Measurements from ENCODE around the gene MYB.

The MYB gene

DNA sequence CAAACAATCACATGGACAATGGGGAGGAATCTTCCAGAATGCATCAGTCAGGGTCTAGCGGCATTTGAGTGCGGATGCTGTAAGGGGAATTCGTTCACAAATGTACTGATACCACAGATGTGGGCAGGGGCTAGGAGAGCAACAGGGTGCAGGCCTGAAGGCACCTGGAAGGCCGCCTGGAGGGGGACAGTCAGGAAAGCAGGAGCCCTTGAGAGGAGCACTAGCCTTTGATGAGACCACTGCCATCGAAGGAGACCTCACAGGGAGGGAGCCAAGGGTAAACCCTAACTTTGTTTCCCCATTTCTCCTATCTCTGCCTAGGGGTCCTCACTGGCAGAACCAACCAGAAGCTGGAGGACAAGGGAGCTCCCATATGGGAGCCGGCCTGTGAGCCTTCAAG is 38.2 kb downstream of the MYB start:
- DNase-seq (ENCODE audit: low read depth in 1 of 2, low spot score in 1 of 2), result no peak

DNA sequence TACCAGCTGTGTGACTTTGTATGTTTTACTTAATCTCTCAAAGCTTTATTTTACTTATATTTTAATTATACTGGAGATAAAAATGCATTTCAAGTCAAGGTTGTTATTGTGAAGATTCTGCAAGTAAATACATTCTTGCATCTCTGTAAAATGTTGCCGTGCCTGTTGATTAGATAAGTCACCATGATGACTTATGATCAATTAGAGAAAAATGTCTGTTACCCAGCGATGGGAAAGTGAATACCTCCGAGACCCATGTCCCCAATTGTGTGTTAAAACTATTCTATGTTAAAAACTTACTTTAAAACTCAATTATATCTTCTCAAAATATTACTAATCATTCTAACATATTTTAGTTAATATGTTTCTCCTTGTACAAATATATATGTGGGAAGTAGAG is 39.9 kb downstream of the MYB start:
- no peak for DNase-seq (ENCODE audit: low read depth in 1 of 2, low spot score in 1 of 2)

DNA sequence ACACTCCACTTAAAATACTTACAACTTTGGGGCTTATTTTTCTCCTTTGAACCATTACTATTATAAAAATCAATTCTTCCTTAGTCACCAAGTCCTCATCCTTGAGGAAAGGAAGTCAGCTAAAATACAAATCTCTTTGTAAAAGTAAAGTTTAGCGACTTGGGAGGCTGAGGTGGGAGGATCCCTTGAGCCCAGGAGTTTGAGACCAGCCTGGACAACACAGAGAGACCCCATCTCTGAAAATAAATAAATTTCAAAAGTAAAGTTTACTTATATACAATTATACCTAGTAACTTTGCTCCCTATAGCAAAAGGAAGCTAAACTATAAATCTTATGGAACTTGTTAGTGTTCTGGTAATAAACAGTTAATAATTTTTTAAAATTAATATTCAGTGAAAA is 40.4 kb downstream of the MYB start:
- no peak for DNase-seq (ENCODE audit: low read depth in 1 of 2, low spot score in 1 of 2)

DNA sequence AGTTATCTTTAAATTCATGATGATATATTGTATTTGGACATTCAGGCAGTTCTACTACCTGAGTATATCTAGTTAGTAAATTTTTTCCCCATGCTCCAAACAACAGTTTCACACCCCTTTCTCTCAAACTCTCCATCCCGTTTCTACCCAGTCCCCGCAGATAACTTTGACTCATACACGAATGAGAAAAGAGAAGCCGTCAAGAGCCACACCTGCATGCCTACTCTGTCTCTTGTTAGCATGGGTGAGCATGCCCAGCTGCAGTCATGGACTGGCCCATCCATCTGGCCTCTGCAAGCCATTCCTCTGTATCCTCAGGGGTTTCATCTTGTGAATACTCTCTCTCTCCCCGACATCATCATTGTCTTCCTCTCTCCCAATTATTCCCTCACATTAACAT is 41.5 kb downstream of the MYB start:
- no peak for DNase-seq (ENCODE audit: low read depth in 1 of 2, low spot score in 1 of 2)

DNA sequence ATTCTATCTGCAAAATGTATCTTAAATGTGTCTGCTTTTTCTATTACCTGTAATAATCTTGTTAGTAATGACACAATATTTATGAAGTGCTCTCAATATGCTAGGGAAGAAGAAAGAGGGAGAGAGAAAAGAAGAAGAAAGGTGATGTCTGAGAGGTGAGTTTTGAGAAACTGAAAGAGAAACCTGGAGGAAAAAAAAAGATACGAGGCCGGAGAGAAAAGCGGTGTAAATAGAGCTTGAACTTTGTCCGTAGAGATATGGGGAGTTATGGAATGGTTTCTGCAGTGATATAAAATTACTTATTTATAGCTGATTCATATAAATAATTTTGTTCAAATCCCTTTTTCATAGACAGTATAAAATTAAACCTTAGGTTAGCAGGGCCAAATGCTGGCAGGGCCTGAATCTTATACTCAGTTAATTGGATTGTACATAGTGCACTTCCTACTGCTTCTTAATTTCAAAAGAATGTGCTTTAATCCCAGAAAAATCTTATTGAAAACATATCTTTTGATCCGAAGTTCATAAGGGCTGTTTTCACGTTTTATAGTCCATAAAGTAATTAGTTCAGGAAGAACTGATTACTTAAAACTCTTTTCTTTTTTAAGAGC is 43.0 kb downstream of the MYB start:
- no peak for DNase-seq (ENCODE audit: low read depth in 1 of 2, low spot score in 1 of 2)

DNA sequence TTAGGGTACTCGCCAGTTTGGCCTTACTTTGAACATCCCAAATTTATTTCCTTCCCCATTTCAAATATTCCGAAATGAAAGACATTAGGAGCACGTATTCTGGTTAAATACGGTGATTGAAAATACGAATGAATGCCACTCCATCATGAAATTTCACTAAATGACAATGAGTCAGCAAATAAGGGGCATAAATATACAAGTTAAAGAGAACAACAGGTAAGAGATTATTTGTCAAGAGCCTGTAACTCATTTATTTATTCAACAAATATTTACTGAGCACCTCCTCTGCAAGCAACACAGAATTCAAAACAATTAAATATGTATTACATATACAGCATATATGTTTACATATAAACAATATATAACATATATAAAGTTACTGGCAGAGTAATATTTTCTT is 44.8 kb downstream of the MYB start:
- DNase-seq (ENCODE audit: low read depth in 1 of 2, low spot score in 1 of 2), result no peak

DNA sequence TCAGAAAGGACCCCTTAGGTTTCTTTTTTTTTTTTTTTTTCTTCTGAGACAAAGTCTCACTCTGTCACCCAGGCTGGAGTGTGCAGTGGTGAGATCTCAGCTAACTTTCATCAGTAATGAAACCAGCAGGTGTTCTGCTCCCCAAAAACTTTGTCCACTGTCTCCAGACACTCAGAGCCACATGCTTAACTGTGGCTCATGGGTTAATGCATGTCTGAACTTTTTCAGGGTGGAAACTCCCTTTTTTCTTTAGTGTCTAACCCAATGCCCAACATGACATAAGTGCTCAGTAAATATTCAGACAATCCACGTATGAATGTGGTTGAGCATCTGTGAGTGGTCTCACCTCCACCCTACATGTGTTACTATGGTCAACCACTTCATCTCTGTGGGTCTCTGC is 45.4 kb downstream of the MYB start:
- DNase-seq (ENCODE audit: low read depth in 1 of 2, low spot score in 1 of 2), result no peak

DNA sequence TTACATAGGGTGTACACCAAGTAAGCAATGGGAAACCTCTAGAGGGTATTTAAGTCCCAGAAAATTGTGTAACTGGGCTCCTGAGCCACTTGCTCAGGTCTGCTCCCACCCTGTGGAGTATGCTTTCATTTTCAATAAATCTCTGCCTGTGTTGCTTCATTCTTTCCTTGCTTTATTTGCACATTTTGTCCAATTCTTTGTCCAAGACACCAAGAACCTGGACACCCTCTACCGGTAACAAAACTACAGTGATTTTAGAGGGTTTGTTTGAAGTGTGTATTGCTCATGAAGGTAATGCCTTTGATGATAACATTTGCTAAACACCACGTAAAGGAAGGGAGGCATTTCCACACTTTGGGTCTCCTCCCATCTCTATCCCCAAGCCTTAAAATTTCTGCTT is 46.2 kb downstream of the MYB start:
- no peak for DNase-seq (ENCODE audit: low read depth in 1 of 2, low spot score in 1 of 2)

DNA sequence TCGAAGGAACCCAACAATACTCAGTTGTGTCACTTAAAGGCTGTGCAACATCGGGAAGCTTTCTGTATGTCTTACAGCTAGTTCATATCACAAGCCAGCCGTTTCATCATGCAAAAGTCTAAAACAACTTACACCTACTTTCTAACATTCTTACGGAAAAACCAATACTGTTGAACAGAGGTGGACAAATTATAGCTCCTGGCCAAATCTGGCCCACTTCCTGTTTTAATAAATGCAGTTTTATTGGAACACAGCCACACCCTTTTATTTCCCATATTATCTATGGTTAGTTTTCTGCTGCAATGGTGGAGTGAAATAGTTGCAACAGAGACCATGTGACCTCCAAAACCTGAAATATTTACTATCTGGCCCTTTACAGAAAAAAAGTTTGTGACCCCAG is 46.6 kb downstream of the MYB start:
- DNase-seq (ENCODE audit: low read depth in 1 of 2, low spot score in 1 of 2), result no peak

DNA sequence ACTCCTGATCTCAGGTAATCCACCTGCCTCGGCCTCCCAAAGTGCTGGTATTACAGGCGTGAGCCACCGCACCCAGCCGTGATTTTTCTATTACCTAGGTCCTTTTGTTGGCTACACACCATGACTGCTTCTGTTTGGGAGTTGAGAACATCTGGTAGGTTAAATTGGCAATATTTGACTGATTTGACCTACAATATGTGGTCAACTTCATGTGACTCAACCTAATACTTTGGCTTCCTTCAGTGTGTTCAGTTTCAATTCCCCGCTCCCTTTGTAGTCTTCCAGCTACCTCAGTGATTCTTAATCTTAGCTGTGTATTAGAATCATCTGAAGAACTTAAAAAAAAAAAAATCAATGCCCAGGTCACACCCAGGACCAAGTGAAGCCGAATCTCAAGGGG is 47.4 kb downstream of the MYB start:
- no peak for DNase-seq (ENCODE audit: low read depth in 1 of 2, low spot score in 1 of 2)

DNA sequence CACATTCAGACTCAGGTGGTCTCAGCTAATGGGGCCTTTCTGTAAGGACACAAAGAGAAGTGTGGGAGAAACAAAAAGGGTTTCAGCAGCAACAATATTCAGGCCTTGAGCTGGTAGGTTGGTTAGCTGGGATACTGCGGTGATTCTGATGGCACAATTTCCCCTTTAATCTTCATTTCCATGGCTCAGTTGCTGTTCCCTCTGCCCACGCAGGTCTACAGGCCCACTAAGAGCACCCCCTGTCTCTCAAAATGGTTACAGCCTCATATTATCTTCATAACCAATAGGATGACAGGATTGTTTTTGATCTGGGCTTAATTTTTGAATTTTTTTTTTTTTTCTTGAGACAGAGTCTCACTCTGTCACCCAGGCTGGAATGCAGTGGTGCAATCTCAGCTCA is 48.9 kb downstream of the MYB start:
- no peak for DNase-seq (ENCODE audit: low read depth in 1 of 2, low spot score in 1 of 2)

DNA sequence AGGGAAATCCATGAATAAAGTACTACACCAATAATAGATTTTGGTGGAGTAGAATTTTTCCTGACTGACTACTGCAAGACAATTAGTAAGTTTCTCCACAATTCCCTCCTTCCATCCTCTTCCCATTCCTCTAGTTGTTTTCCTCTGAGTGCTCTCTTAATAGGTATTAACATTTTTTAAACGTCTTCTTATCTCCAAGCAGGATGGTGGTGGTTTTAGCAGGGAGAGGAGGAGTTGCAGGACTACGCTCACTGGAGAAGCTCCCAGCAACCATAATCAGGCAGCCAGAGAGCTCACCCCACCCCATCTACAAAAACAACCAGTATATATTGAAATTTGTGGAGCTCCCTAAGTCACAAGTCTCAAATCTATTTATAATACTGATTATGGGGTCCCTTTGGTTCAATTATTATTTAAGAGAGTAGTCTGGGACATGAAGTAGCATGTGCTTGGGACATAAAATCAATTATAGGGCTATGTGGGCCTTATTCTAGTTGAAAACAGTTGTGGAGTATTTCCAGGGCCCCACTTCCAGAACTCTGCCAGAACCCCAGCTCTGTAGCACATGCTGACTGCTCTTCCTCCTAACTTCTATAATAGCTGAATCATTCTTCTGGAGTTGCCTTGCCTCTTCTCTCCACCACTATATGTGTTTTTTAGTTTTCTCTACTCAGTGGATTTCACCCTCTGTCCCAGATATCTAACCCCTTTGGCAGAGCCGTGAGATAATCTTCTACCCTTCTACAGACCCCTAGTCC is 49.8 kb downstream of the MYB start:
- no peak for DNase-seq (ENCODE audit: low read depth in 1 of 2, low spot score in 1 of 2)

DNA sequence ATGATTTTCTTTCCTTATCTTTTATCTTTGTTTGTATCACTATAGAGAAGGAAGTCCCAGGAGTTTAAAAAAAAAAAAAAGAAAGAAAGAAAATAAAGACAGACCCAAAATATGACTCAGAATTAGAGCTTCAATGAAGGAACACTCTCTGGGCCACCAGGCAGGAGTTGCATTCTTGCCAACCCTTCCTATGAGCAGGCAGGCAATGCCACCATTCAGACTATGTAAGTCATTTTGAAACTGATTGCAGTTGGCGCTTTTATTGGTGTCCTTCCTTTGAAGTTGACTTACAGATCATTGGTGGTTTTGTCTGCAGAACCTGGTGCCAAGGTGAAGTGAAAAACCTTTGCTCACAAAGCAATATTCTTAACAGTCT is 50.3 kb downstream of the MYB start:
- DNase-seq (ENCODE audit: low read depth in 1 of 2, low spot score in 1 of 2), result no peak

DNA sequence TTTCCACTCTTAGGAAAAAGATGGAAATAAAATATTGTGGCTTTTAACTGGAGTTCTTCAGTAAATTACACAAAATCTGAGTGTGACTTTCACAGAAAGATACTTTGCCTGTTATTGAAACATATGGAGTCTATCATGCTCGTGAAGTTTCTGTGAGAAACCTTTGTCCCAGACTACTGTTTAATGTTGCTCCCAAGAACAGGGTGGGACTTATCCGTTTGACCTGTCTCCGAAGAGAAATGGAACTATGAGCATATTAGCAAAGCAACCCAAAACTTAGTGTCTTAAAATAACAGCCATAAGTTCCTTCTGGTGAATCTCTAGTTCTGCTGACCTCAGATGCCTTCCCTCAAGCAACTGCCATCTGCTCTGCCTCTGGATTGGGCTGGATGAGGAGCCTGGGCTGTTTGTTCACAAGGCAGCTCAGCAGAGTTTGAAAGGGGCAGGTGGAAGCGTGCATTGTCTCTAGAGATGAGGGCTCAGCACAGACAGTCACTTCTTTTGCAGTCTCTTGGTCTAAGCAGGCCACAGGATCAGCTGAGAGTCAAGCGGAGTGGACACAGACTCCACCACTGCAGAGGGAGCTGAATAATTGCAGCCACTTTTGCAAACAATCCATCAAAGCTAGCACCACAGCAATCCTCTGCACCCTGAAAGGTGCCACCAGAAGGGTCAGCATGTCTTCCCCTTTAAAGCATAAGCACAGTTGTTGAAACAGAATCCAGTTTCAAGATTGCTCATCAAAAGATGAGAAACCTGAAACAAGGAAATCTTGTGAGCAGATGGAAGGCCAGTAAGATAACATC is 52.8 kb downstream of the MYB start:
- no peak for DNase-seq (ENCODE audit: low read depth in 1 of 2, low spot score in 1 of 2)

DNA sequence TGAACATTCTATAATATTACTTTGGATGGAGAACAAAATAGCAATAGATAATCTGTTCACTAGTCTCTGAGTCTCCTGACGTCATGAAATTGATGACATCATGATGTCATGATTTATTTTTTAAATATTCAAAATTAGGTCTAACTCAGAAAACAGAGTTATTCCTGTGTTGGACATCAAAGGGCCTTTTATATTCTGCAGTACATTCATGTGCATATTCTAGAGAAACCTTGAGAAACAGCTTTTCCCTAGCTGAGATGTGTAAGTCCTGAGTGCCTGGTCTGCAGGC is 53.3 kb downstream of the MYB start:
- no peak for DNase-seq (ENCODE audit: low read depth in 1 of 2, low spot score in 1 of 2)

DNA sequence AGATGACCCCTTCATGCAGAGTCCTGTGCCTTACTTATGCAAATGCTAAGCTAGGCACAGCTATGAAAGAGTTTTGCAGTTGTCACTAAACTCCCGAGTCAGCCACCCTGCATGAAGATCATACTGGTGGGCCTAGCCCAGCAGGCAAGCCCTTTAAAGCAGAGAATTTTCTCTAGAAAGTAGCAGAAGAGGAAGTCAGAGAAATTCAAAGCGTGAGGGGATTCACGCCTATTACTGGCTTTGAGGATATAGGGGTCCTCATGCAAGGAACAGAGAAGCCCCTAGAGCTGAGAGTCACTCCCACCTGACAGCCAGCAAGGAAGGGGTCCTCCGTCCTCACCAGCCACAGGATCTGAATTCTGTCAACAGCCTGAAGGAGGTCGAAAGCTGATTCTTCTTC is 54.6 kb downstream of the MYB start:
- no peak for DNase-seq (ENCODE audit: low read depth in 1 of 2, low spot score in 1 of 2)

DNA sequence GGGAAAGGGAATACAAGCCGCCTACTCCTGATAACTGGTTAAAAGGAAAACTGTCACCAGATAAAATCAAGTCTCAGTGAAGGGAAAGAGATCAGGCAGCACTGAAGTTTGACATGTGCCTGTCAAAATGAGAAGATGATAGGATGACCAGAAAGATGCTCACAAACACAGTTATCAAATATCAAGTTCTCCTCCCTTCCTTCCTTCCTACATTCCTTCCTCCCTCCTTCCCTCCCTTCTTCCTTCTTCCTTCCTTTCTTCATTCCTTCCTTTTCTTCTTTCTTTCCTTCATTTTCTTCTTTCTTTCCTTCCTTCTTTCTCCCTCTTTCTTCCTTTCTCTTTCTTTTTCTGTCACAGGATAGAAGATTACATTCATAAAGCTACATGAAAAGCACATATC is 55.2 kb downstream of the MYB start:
- no peak for DNase-seq (ENCODE audit: low read depth in 1 of 2, low spot score in 1 of 2)

DNA sequence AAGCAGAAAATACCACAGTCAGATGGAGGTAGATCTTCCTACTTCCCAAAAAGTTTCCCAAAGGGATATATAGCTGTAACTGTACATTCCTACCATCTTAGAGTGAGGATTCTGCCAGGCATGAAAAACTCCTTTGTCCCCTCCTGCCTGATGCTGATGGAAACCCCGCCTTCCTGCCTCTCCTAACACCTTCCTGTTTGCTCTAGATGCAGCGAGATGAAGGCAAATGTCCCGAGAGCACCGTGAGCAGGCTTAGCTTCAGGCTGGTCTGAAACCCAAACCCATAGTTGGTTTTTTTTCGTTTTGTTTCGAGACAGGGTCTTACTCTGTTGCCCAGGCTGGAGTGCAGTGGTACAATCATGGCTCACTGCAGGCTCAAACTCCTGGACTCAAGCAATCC is 55.6 kb downstream of the MYB start:
- DNase-seq (ENCODE audit: low read depth in 1 of 2, low spot score in 1 of 2), result no peak

DNA sequence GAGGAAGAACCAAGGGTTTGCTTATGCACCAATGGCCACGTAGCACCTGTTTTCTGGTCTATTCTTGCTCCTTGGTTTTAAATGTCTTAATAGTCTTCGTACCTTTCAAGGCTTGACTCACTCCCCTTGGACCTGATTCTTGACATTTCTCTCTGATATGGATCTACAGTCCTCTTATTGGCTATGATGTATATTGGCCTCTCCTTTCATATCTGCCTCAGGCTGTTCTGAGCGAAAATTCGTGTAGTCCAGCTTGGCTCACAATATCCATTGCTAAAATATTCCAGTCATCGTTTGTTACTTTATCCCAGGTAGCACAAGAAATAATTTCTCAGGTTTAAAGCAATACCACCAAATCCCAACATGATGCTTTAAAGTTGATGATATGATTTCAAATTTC is 59.6 kb downstream of the MYB start:
- DNase-seq (ENCODE audit: low read depth in 1 of 2, low spot score in 1 of 2), result no peak

DNA sequence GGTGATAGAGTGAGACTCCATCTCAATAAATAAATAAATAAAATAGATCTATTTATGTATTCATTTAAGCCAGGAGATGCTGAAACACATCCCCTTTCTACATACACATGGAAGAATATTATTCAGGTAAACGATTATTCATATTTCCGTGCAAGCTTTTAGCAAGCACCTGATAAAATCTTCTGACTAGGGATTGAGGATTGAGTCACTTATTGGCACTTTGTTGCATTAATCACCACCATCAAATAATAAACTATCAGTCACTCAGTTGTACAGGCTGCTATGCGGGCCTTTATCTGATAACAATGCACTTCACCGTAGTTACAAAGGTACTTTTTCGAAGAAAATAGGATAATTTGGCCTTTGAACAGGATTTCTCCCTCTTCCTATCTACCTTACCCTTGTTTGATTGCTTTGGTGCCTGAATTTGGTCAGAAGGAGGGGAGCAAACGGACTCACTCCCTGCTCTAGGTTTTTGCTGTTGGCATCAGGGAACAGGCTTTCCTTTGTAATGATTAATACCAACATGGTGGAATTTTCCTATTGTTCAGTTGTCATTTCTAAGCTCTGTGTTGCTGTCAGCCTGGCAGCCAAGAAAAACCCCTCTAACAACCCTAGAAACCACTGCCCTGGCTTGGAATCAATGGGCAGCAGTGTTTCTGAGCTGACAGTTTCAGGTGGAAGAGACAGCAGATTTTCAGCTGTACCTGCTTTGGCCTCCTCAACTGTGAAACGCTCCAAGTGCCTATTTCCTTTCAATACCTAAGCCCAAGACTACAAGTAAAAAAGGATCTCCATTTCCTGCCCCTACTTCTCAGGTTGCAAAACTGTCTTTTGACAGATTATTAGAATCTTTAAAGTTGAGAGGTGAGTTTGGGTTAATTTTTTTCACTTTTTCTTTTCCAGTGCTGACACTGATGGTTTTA is 63.0 kb downstream of the MYB start:
- DNase-seq (ENCODE audit: low read depth in 1 of 2, low spot score in 1 of 2), result no peak

DNA sequence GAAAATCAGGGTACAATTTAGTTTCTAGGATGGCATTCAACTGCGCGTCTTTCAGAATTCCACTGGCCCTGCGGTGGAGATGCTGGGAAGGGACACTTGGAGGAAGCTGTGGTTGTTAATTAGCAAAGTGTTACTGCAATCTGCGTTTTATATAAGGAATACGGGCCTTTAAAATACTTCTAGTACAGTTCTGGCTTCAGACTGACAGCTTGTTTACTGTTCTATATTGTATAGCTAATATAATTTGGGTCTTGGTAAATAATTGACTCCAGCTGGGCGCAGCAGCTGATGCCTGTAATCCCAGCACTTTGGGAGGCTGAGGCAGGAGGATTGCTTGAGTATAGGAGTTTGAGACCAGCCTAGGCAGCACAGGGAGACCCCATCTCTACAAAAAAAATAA is 63.7 kb downstream of the MYB start:
- DNase-seq (ENCODE audit: low read depth in 1 of 2, low spot score in 1 of 2), result no peak

Data from stimulated activated CD4-positive, alpha-beta T cell treated with anti-CD3 and anti-CD28 coated beads, Interleukin-15, amount 100 ng/mL, for 1 hour (primary cell).